HEK293 (cell line): ENCODE data around the gene PRPF6.

Source experiments
- CTCF ChIA-PET: fragments of 350-600 bp; formaldehyde crosslinking; extraction: SDS; loops from one replicate; lab custom pipeline; 2021; ENCODE audit warnings: antibody characterized with exemption; lab: Yijun Ruan, JAX
- POLR2A ChIA-PET: fragments of 300-600 bp; formaldehyde crosslinking; extraction: SDS; loops from one replicate; lab custom pipeline; 2020; ENCODE audit warnings: antibody characterized with exemption, inconsistent platforms; lab: Yijun Ruan, JAX
- H3K27ac ChIP-seq: fragments of 200-500 bp; sonication (Bioruptor generic); 2 replicates; pipeline ENCODE4 v1.5.1; 2014; ENCODE audit warnings: low read depth, low read length, control low read depth, inconsistent platforms; ENCODE audit errors: extremely low read depth
- H3K36me3 ChIP-seq, 2 experiments: fragments of 200-500 bp in 1 of 2; sonication (Bioruptor generic) in 1 of 2; 1 replicate in 1 of 2; 2 replicates in 1 of 2; pipeline ENCODE4 v1.5.1; 2014 to 2017; ENCODE audit warnings: inconsistent platforms in 2 of 2, low read length in 2 of 2; ENCODE audit not compliant: control insufficient read depth in 2 of 2, insufficient read depth in 1 of 2
- H3K4me1 ChIP-seq: fragments of 200-500 bp; sonication (Bioruptor generic); 2 replicates; pipeline ENCODE4 v1.5.1; 2014; ENCODE audit warnings: mild to moderate bottlenecking, low read length, inconsistent platforms; ENCODE audit not compliant: control insufficient read depth, insufficient read depth
- H3K4me3 ChIP-seq: 2 replicates; pipeline ENCODE4 v1.5.1; 2011; ENCODE audit warnings: low read depth, mild to moderate bottlenecking, control low read depth, low read length, moderate library complexity
- H3K9me3 ChIP-seq: fragments of 200-500 bp; sonication (Bioruptor generic); 2 replicates; pipeline ENCODE4 v1.5.1; 2014; ENCODE audit warnings: low read depth, low read length, inconsistent platforms; ENCODE audit not compliant: control insufficient read depth, insufficient read depth
- BCL11A ChIP-seq: fragments of 450-650 bp; formaldehyde crosslinking; IDR thresholded peaks from 2 replicates; pipeline ENCODE4 v1.5.1; 2016; ENCODE audit warnings: low read depth, missing biosample characterization, missing genetic modification characterization
- BCL11B ChIP-seq: fragments of 450-650 bp; formaldehyde crosslinking; IDR thresholded peaks from 2 replicates; pipeline ENCODE4 v1.5.1; 2016; ENCODE audit warnings: low read depth, missing biosample characterization, missing genetic modification characterization
- EGR2 ChIP-seq: fragments of 450-650 bp; formaldehyde crosslinking; IDR thresholded peaks from 2 replicates; pipeline ENCODE4 v1.5.1; 2016; ENCODE audit warnings: low read depth, missing biosample characterization, missing genetic modification characterization
- GLIS1 ChIP-seq: fragments of 450-650 bp; formaldehyde crosslinking; IDR thresholded peaks from 2 replicates; pipeline ENCODE4 v1.5.1; 2016; ENCODE audit warnings: missing biosample characterization, missing genetic modification characterization
- GLIS2 ChIP-seq: fragments of 450-650 bp; formaldehyde crosslinking; IDR thresholded peaks from 2 replicates; pipeline ENCODE4 v1.5.1; 2016; ENCODE audit warnings: missing biosample characterization, missing genetic modification characterization
- KLF10 ChIP-seq: fragments of 450-650 bp; IDR thresholded peaks from 2 replicates; pipeline ENCODE4 v1.5.1; 2018; ENCODE audit warnings: missing biosample characterization, mild to moderate bottlenecking, missing genetic modification characterization
- KLF8 ChIP-seq: fragments of 450-650 bp; formaldehyde crosslinking; IDR thresholded peaks from 2 replicates; pipeline ENCODE4 v1.5.1; 2016; ENCODE audit warnings: missing biosample characterization, missing genetic modification characterization
- SCRT2 ChIP-seq: fragments of 450-650 bp; formaldehyde crosslinking; IDR thresholded peaks from 2 replicates; pipeline ENCODE4 v1.5.1; 2016; ENCODE audit warnings: missing biosample characterization, missing genetic modification characterization
- SP2 ChIP-seq: fragments of 450-650 bp; formaldehyde crosslinking; IDR thresholded peaks from 2 replicates; pipeline ENCODE4 v1.5.1; 2016; ENCODE audit warnings: missing biosample characterization, missing genetic modification characterization
- ZBTB21 ChIP-seq: fragments of 450-650 bp; formaldehyde crosslinking; IDR thresholded peaks from 2 replicates; pipeline ENCODE4 v1.5.1; 2017; ENCODE audit warnings: missing biosample characterization, missing genetic modification characterization
- ZBTB8A ChIP-seq: fragments of 450-650 bp; formaldehyde crosslinking; IDR thresholded peaks from 2 replicates; pipeline ENCODE4 v1.5.1; 2016; ENCODE audit warnings: missing biosample characterization, missing genetic modification characterization
- ZEB2 ChIP-seq: fragments of 450-650 bp; formaldehyde crosslinking; IDR thresholded peaks from 2 replicates; pipeline ENCODE4 v1.5.1; 2016; ENCODE audit warnings: missing biosample characterization, missing genetic modification characterization
- ZFP41 ChIP-seq: fragments of 450-650 bp; formaldehyde crosslinking; IDR thresholded peaks from 2 replicates; pipeline ENCODE4 v1.5.1; 2016; ENCODE audit warnings: missing biosample characterization, missing genetic modification characterization, borderline replicate concordance
- ZNF138 ChIP-seq: fragments of 450-650 bp; formaldehyde crosslinking; IDR thresholded peaks from 2 replicates; pipeline ENCODE4 v1.5.1; 2016; ENCODE audit warnings: missing biosample characterization, missing genetic modification characterization, borderline replicate concordance
- ZNF16 ChIP-seq: fragments of 450-650 bp; formaldehyde crosslinking; IDR thresholded peaks from 2 replicates; pipeline ENCODE4 v1.5.1; 2016; ENCODE audit warnings: low read depth, missing biosample characterization, missing genetic modification characterization
- ZNF221 ChIP-seq: fragments of 450-650 bp; formaldehyde crosslinking; IDR thresholded peaks from 2 replicates; pipeline ENCODE4 v1.5.1; 2017; ENCODE audit warnings: missing biosample characterization, missing genetic modification characterization, borderline replicate concordance
- ZNF335 ChIP-seq: fragments of 450-650 bp; formaldehyde crosslinking; conservative IDR thresholded peaks from 2 replicates; pipeline ENCODE4 v1.5.1; 2016; ENCODE audit warnings: missing biosample characterization, missing genetic modification characterization
- ZNF426 ChIP-seq: fragments of 450-650 bp; formaldehyde crosslinking; IDR thresholded peaks from 2 replicates; pipeline ENCODE4 v1.5.1; 2017; ENCODE audit warnings: missing biosample characterization, missing genetic modification characterization, mild to moderate bottlenecking, inconsistent platforms, moderate library complexity
- ZNF433 ChIP-seq: fragments of 450-650 bp; formaldehyde crosslinking; IDR thresholded peaks from 2 replicates; pipeline ENCODE4 v1.5.1; 2016; ENCODE audit warnings: missing biosample characterization, missing genetic modification characterization, low read depth
- ZNF510 ChIP-seq: fragments of 450-650 bp; formaldehyde crosslinking; IDR thresholded peaks from 2 replicates; pipeline ENCODE4 v1.5.1; 2018; ENCODE audit warnings: mild to moderate bottlenecking, missing genetic modification characterization, missing biosample characterization; ENCODE audit not compliant: insufficient replicate concordance
- ZNF561 ChIP-seq: fragments of 450-650 bp; IDR thresholded peaks from 2 replicates; pipeline ENCODE4 v1.5.1; 2018; ENCODE audit warnings: missing biosample characterization, missing genetic modification characterization, borderline replicate concordance
- ZNF600 ChIP-seq: fragments of 450-650 bp; formaldehyde crosslinking; IDR thresholded peaks from 2 replicates; pipeline ENCODE4 v1.5.1; 2016; ENCODE audit warnings: missing biosample characterization, missing genetic modification characterization
- ZNF843 ChIP-seq: fragments of 450-650 bp; formaldehyde crosslinking; IDR thresholded peaks from 2 replicates; pipeline ENCODE4 v1.5.1; 2016; ENCODE audit warnings: missing biosample characterization, missing genetic modification characterization
- TF ChIP-seq, protein P1 (sequence below): fragments of 450-650 bp; formaldehyde crosslinking; IDR thresholded peaks from 2 replicates; pipeline ENCODE4 v1.5.1; 2017; ENCODE audit warnings: missing biosample characterization, missing genetic modification characterization
- TF ChIP-seq, protein P2 (sequence below): fragments of 450-650 bp; formaldehyde crosslinking; IDR thresholded peaks from 2 replicates; pipeline ENCODE4 v1.5.1; 2017; ENCODE audit warnings: missing biosample characterization, missing genetic modification characterization
- TF ChIP-seq, protein P3 (sequence below): fragments of 450-650 bp; formaldehyde crosslinking; IDR thresholded peaks from 2 replicates; pipeline ENCODE4 v1.5.1; 2016; ENCODE audit warnings: missing biosample characterization, missing genetic modification characterization
- TF ChIP-seq, protein P4 (sequence below): fragments of 450-650 bp; formaldehyde crosslinking; IDR thresholded peaks from 2 replicates; pipeline ENCODE4 v1.5.1; 2016; ENCODE audit warnings: missing biosample characterization, missing genetic modification characterization

PRPF6 gene

DNA sequence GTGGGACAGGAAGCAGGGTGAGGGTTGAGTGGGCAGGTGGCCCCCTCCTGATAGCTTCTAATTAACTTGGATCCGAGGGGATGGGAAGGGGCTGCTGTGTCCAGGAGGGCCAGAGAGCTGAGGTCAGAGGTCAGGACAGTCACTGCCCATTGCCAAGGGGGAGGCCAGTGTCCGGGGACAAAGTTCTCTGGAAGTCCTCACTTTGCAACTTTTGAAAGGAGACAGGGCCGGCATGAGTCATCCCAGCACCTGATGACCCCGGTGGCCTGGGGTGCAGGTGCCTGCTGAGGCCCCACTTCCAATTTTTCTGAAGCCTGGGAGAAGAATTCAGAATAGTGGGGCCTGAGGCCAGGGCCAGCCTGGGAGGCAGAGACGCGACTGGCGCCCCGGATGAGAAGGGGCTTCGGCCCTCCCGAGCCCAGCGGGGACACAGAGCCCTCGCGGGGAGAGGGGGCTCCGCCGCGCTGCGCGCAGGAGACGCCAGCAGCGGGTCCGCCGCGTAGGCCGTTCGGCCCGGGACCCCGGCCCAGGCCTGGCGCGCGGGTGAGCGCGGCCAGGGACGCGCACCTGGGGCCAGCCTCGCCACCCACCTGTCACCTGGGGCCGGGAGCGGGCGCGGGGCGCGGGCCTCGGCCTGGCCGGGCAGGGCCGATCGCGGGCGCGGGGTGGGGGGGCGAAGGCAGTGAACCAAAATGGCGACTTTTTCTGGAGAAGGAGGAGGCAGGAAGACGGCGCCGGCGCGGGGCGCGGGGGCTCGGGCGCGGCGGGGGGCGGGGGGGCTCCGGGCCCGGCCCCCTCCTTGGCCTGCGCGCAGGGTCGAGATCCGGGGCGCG is 11.8 kb upstream of the PRPF6 start (continued):
- TF ChIP-seq ZNF426 (tag by site-specific recombination), result no peak
- TF ChIP-seq ZNF510 (tag by site-specific recombination), result no peak
- no peak for TF ChIP-seq EGR2 (tag by site-specific recombination)
- no peak for TF ChIP-seq ZNF433
- TF ChIP-seq ZNF843 (tag by site-specific recombination), result no peak
- TF ChIP-seq ZNF335, result peak; percentile 39
- peak; percentile 64; the same call in 1 of the 2 replicates for TF ChIP-seq ZEB2 (tag by site-specific recombination)
- TF ChIP-seq, protein P1, sequence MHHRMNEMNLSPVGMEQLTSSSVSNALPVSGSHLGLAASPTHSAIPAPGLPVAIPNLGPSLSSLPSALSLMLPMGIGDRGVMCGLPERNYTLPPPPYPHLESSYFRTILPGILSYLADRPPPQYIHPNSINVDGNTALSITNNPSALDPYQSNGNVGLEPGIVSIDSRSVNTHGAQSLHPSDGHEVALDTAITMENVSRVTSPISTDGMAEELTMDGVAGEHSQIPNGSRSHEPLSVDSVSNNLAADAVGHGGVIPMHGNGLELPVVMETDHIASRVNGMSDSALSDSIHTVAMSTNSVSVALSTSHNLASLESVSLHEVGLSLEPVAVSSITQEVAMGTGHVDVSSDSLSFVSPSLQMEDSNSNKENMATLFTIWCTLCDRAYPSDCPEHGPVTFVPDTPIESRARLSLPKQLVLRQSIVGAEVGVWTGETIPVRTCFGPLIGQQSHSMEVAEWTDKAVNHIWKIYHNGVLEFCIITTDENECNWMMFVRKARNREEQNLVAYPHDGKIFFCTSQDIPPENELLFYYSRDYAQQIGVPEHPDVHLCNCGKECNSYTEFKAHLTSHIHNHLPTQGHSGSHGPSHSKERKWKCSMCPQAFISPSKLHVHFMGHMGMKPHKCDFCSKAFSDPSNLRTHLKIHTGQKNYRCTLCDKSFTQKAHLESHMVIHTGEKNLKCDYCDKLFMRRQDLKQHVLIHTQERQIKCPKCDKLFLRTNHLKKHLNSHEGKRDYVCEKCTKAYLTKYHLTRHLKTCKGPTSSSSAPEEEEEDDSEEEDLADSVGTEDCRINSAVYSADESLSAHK (tag by site-specific recombination), result no peak
- no peak for TF ChIP-seq ZNF561 (tag by site-specific recombination)
- no peak for TF ChIP-seq ZBTB21 (tag by site-specific recombination)
- no peak for TF ChIP-seq ZNF221 (tag by site-specific recombination)
- TF ChIP-seq SP2 (tag by site-specific recombination), result no peak
- TF ChIP-seq BCL11B, result peak; percentile 94
- TF ChIP-seq, protein P2, sequence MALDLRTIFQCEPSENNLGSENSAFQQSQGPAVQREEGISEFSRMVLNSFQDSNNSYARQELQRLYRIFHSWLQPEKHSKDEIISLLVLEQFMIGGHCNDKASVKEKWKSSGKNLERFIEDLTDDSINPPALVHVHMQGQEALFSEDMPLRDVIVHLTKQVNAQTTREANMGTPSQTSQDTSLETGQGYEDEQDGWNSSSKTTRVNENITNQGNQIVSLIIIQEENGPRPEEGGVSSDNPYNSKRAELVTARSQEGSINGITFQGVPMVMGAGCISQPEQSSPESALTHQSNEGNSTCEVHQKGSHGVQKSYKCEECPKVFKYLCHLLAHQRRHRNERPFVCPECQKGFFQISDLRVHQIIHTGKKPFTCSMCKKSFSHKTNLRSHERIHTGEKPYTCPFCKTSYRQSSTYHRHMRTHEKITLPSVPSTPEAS (tag by site-specific recombination), result no peak
- TF ChIP-seq ZNF138 (tag by site-specific recombination), result no peak

DNA sequence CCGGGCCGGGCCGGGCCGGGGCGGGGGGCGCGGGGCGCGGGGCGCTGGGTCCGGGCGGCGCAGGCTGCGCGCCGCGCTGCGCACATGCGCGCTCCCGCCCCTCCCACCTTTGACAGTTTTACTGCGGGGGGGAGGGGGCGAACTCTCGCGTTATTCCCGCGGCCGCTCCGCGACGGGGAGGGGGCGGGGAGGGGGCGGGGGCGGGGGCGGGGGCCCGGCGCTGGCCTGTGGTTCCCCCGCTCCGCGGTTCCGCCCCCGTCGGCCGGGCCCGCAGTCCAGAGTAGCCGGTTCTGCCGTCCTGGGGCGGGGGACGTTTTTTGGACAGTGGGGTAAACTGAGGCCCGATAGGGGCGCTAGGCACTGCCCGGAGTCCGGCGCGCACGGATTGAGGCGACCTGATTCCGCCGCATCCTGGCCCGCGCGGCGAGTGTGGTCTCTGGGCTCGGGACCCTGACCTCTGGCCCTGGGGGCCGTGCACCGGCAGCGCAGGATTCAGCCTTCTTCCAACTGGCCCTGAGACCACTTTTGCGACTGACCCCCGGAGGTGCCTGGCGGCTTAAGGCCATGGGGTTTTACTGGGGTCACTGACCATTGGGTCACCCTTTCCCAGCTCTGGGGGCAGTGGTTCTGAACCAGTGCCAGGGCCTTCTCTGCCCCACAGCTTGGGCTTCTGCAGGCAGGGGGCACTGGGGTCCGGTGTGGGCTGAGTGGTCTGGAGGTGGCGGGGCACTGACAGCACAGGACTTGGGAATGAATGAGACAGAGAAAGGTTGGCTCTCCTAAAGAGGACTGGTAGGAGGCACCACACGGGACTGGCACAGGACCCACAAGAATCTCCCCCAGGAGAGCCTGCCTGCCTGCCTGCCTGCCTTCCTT is 10.9 kb upstream of the PRPF6 start, which contains the start of gene ZNF512B:
TSS of gene ZNF512B (minus strand) at position 93 of the 876 bp plus-strand sequence. CDS start 1,980 bp downstream, outside the sequence.
- peaks cover 0 to 27% of the 10 kb centered on the region in 2 experiments; a peak in 1 of 3 replicates for H3K36me3 ChIP-seq
- peak within 1 kb of the TSS; percentile 52 for H3K4me3 ChIP-seq
- CTCF ChIA-PET, result interaction anchor here (0.9 kb wide), 1 partner anchor 196 kb away, joined by 3 read pairs; no protein-coding TSS in a partner anchor
- H3K27ac ChIP-seq, result peak within 1 kb of the TSS; percentile 88; the same call in 1 of the 2 replicates
- no peaks in the 10 kb centered on the region for H3K4me1 ChIP-seq
- POLR2A ChIA-PET, result no interaction called here
- no peaks in the 10 kb centered on the region for H3K9me3 ChIP-seq
- TF ChIP-seq ZNF335, result peak; percentile 68
- TF ChIP-seq ZNF16 (tag by site-specific recombination), result no peak
- TF ChIP-seq GLIS1, result peak; percentile 63
- TF ChIP-seq, protein P3, sequence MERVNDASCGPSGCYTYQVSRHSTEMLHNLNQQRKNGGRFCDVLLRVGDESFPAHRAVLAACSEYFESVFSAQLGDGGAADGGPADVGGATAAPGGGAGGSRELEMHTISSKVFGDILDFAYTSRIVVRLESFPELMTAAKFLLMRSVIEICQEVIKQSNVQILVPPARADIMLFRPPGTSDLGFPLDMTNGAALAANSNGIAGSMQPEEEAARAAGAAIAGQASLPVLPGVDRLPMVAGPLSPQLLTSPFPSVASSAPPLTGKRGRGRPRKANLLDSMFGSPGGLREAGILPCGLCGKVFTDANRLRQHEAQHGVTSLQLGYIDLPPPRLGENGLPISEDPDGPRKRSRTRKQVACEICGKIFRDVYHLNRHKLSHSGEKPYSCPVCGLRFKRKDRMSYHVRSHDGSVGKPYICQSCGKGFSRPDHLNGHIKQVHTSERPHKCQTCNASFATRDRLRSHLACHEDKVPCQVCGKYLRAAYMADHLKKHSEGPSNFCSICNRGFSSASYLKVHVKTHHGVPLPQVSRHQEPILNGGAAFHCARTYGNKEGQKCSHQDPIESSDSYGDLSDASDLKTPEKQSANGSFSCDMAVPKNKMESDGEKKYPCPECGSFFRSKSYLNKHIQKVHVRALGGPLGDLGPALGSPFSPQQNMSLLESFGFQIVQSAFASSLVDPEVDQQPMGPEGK (tag by site-specific recombination), result peak; percentile 66
- TF ChIP-seq GLIS2 (tag by site-specific recombination), result peak; percentile 84
- TF ChIP-seq SCRT2 (tag by site-specific recombination), result no peak
- TF ChIP-seq BCL11A (tag by site-specific recombination), result peak; percentile 92
- peak; percentile 32; the same call in 1 of the 2 replicates for TF ChIP-seq KLF8 (tag by site-specific recombination)
- peak; percentile 92 for TF ChIP-seq KLF10 (tag by site-specific recombination)
- TF ChIP-seq, protein P4, sequence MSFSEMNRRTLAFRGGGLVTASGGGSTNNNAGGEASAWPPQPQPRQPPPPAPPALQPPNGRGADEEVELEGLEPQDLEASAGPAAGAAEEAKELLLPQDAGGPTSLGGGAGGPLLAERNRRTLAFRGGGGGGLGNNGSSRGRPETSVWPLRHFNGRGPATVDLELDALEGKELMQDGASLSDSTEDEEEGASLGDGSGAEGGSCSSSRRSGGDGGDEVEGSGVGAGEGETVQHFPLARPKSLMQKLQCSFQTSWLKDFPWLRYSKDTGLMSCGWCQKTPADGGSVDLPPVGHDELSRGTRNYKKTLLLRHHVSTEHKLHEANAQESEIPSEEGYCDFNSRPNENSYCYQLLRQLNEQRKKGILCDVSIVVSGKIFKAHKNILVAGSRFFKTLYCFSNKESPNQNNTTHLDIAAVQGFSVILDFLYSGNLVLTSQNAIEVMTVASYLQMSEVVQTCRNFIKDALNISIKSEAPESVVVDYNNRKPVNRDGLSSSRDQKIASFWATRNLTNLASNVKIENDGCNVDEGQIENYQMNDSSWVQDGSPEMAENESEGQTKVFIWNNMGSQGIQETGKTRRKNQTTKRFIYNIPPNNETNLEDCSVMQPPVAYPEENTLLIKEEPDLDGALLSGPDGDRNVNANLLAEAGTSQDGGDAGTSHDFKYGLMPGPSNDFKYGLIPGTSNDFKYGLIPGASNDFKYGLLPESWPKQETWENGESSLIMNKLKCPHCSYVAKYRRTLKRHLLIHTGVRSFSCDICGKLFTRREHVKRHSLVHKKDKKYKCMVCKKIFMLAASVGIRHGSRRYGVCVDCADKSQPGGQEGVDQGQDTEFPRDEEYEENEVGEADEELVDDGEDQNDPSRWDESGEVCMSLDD (tag by site-specific recombination), result peak; percentile 60; the same call in 1 of the 2 replicates
- peak; percentile 45; the same call in 1 of the 2 replicates for TF ChIP-seq ZNF600 (tag by site-specific recombination)
- TF ChIP-seq ZFP41 (tag by site-specific recombination), result no peak
- TF ChIP-seq ZBTB8A, result peak; percentile 47; the same call in 1 of the 2 replicates
- peak; percentile 20; the same call in 1 of the 2 replicates for TF ChIP-seq SP2 (tag by site-specific recombination)
